ENCODE results near the gene ADAM10. TPM values are rescaled to one million over a fixed set of nuclear protein-coding genes. Genes with fewer than 3 reads are reported as not detected.

ADAM10 gene
- total RNA-seq, result 94.8 and 157 TPM in 2 replicates

GRCh38 chr15:58749532-58750337, at the start of gene ADAM10:
TSS of gene ADAM10 (minus strand) at chr15:58749707. CDS start at chr15:58749534, 173 bp downstream.

GRCh38 chr15:58770857-58771620, 21.5 kb upstream of the ADAM10 start, which contains the start of gene MINDY2:
TSS of gene MINDY2 (plus strand) at chr15:58771302. CDS start at chr15:58771396, 94 bp downstream.

Small RNA genes lying within 50 kb of the gene (small RNA-seq; reads per million reads assigned to genes)
- not detected for gene AC091046.1
- not detected for gene RF00012

Other genes starting within 250 kb of the ADAM10 start
- gene MINDY2, start 21.6 kb upstream of the ADAM10 start, total RNA-seq, result 14.7 and 30.9 TPM in 2 replicates
- gene SLTM, start 184.0 kb upstream of the ADAM10 start, total RNA-seq, result 61.4 and 64.3 TPM in 2 replicates
- 23.5 and 32.1 TPM in 2 replicates for gene RNF111, start 238.0 kb upstream of the ADAM10 start, total RNA-seq